ENCODE results near the gene DOCK1.

GRCh38 chr10:126876456-126876855, 28.8 kb upstream of the DOCK1 start:
- TF ChIP-seq CTCF (conservative IDR thresholded peaks at IDR 0.05), result no peak
- TF ChIP-seq ZFX (IDR thresholded peaks at IDR 0.05), result no peak

All from C4-2B (cell line).